Measurements from ENCODE around the gene ACTR5. TPM values are rescaled to one million over a fixed set of nuclear protein-coding genes. Genes with fewer than 3 reads are reported as not detected.

Gene ACTR5
- total RNA-seq, 4 donors from 2014 or later, result 7.8 to 13.9 (median 8.6) TPM

DNA sequence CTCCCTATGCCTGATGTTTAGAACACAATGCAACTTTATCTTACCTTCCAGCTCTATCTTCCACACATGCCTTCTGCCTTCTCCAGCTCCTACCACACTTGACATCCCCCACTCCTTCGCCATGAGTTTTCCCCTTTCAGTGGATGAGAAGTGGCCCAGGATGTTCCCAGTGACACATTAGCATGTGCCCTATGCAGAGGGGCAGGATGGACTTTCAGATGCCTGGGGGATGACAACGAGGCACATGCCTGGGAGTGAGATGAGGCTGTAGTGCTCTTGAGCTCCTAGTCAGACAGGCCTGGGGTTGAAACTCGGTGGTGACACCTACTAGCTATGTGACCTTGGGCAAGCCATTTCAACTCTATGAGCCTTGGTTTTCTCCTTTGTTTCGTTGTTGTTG is 44.1 kb upstream of the ACTR5 start:
- no peak for ATAC-seq
- whole genome bisulfite sequencing, 2 donors (ENCODE audit: low coverage in 1 of 2), result 49 to 57% methylated on average over 3 of the region's 4 CpGs
- Histone ChIP-seq H3K4me3 (no peak overlapping the region), H3K9me3 (no peaks in the 10 kb centered on the region), H3K36me3 (no peaks in the 10 kb centered on the region), H3K27me3 (peaks cover 82% of the 10 kb centered on the region), H3K4me1 (no peaks in the 10 kb centered on the region), H3K27ac (no peak overlapping the region)
- no peak for TF ChIP-seq POLR2A (IDR thresholded peaks at IDR 0.05)
- TF ChIP-seq EP300 (IDR thresholded peaks at IDR 0.05), result no peak
- TF ChIP-seq POLR2AphosphoS5 (IDR thresholded peaks at IDR 0.05), result no peak
- TF ChIP-seq, protein P1, sequence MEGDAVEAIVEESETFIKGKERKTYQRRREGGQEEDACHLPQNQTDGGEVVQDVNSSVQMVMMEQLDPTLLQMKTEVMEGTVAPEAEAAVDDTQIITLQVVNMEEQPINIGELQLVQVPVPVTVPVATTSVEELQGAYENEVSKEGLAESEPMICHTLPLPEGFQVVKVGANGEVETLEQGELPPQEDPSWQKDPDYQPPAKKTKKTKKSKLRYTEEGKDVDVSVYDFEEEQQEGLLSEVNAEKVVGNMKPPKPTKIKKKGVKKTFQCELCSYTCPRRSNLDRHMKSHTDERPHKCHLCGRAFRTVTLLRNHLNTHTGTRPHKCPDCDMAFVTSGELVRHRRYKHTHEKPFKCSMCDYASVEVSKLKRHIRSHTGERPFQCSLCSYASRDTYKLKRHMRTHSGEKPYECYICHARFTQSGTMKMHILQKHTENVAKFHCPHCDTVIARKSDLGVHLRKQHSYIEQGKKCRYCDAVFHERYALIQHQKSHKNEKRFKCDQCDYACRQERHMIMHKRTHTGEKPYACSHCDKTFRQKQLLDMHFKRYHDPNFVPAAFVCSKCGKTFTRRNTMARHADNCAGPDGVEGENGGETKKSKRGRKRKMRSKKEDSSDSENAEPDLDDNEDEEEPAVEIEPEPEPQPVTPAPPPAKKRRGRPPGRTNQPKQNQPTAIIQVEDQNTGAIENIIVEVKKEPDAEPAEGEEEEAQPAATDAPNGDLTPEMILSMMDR (IDR thresholded peaks at IDR 0.05), result no peak

DNA sequence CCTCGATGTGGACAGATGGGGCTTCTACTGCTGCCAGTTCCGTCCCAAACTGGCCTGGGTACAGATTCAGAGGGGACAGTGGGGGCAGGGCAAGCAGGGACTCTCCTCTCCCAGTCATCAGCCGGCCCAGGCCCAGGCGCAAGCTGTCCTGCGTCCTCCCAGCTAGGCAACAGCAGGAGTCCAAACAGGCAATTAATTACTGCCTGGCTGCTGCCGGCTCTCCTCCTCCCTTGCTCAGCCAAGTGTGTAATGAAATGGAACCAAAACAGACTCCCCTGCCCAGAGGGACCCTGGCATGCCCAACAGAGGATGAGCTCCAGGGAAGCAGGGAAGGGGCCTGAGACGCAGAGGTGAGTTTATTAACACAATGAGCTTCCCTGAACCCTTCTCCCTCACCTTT is 41.8 kb upstream of the ACTR5 start:
- Histone ChIP-seq H3K4me3 (no peak overlapping the region), H3K9me3 (no peaks in the 10 kb centered on the region), H3K4me1 (no peaks in the 10 kb centered on the region), H3K27ac (no peak overlapping the region), H3K27me3 (peaks cover 68% of the 10 kb centered on the region), H3K36me3 (no peaks in the 10 kb centered on the region)
- no peak for TF ChIP-seq POLR2AphosphoS5 (IDR thresholded peaks at IDR 0.05)
- TF ChIP-seq, protein P1 (IDR thresholded peaks at IDR 0.05), result no peak
- TF ChIP-seq POLR2A (IDR thresholded peaks at IDR 0.05), result no peak
- no peak for TF ChIP-seq EP300 (IDR thresholded peaks at IDR 0.05)
- ATAC-seq, result no peak
- WGBS, 2 donors (ENCODE audit: low coverage in 1 of 2), result 13 to 21% methylated on average over 1 of the region's 7 CpGs

DNA sequence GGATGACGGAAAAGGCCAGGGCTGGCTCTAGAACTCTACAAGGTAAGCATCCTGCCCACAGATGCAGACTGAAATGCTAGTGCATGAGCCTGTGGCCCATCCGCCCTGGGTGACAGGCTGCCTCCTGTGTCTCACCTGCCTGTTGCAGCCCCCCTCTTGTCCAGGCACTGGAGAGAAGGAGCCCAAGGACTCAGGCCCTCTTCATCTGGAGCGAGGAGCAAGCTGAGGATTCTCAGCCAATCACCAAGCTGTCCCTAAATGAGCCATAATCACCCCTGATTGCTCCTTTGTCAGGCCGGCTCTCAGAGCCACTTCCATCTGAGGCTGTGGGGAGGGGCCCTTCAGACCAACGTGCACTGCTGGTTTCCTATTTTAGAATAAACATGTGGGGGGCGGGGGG is 34.0 kb upstream of the ACTR5 start:
- no peaks in the 10 kb centered on the region for H3K36me3 ChIP-seq
- H3K27ac ChIP-seq, result no peak overlapping the region
- TF ChIP-seq EP300 (IDR thresholded peaks at IDR 0.05), result no peak
- TF ChIP-seq, protein P1 (IDR thresholded peaks at IDR 0.05), result no peak
- TF ChIP-seq POLR2AphosphoS5 (IDR thresholded peaks at IDR 0.05), result no peak
- no peak for TF ChIP-seq POLR2A (IDR thresholded peaks at IDR 0.05)
- WGBS, 2 donors (ENCODE audit: low coverage in 1 of 2), result 7 to 78% methylated on average over 1 to 3 of the region's 6 CpGs
- no peak for ATAC-seq
- H3K4me1 ChIP-seq, result no peaks in the 10 kb centered on the region
- peaks cover 82% of the 10 kb centered on the region for H3K27me3 ChIP-seq
- no peaks in the 10 kb centered on the region for H3K9me3 ChIP-seq
- no peak overlapping the region for H3K4me3 ChIP-seq

DNA sequence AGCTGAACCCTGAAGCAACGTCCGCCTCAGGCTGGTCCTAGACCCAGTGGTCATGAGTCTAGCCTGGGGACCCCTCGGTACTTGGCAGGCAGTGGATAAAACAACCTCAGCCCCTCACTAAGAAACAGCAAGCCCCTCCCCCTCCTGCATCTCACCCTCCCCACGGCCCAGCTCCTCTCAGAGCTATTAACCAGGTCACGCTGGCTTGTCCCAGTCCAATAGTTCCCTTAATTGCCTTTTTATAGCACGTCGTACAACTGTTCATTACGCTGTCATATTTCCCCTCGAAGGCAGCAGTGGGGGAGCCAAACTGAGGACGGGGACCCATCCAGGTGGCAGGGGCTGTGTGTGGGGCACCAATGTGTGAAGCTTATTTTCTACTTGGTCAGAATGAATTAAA is 32.6 kb upstream of the ACTR5 start:
- H3K4me1 ChIP-seq, result no peaks in the 10 kb centered on the region
- 41 to 58% methylated on average over 5 of the region's 10 CpGs for WGBS, 2 donors (ENCODE audit: low coverage in 1 of 2)
- H3K27ac ChIP-seq, result no peak overlapping the region
- H3K4me3 ChIP-seq, result no peak overlapping the region
- no peaks in the 10 kb centered on the region for H3K9me3 ChIP-seq
- H3K27me3 ChIP-seq, result peaks cover 93% of the 10 kb centered on the region
- H3K36me3 ChIP-seq, result no peaks in the 10 kb centered on the region
- no peak for TF ChIP-seq POLR2A (IDR thresholded peaks at IDR 0.05)
- TF ChIP-seq EP300 (IDR thresholded peaks at IDR 0.05), result no peak
- TF ChIP-seq, protein P1 (IDR thresholded peaks at IDR 0.05), result no peak
- no peak for TF ChIP-seq POLR2AphosphoS5 (IDR thresholded peaks at IDR 0.05)
- no peak for ATAC-seq

DNA sequence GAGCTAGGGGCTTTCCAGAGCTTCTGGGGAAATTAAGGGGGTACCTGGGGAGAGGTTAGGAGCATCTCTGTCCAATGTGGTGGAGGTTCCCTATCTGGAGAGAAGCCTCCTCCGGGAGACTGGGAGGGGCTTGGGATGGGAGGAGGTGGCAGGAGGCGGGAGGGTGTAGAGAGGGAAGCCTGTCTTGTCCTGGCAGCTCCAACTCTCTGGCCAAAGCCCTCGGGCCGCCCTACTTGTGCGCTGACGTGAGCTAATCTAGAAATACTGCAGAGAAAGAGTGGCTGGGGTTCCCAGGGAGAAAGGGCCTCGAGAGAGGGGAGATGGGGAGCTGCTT is 25.6 kb upstream of the ACTR5 start:
- Histone ChIP-seq H3K9me3 (peaks cover 0 to 4% (median 0%) of the 10 kb centered on the region in 3 donors), H3K4me1 (peaks cover 0 to 40% (median 4%) of the 10 kb centered on the region in 3 donors), H3K27ac (no peak overlapping the region), H3K4me3 (no peak overlapping the region), H3K36me3 (no peaks in the 10 kb centered on the region), H3K27me3 (peaks cover 100% of the 10 kb centered on the region)
- no peak for TF ChIP-seq POLR2AphosphoS5 (IDR thresholded peaks at IDR 0.05)
- TF ChIP-seq, protein P1 (IDR thresholded peaks at IDR 0.05), result no peak
- no peak for TF ChIP-seq POLR2A (IDR thresholded peaks at IDR 0.05)
- TF ChIP-seq EP300 (IDR thresholded peaks at IDR 0.05), result no peak
- WGBS, 2 donors (ENCODE audit: low coverage in 1 of 2), result 0% methylated on average over 1 of the region's 7 CpGs; no CpG with 5 or more reads in 1 of the 2 donors
- no peak for ATAC-seq

Data from gastroesophageal sphincter (tissue), 4 donors.